Esophagus squamous epithelium (tissue), 4 donors: Measurements from ENCODE around the gene CASP14.

ENCODE experiments used
- POLR2A ChIP-seq, 4 donors: fragments of 450-650 bp; IDR thresholded peaks; one replicate each; pipeline ENCODE4 v1.6.1; 2017; ENCODE audit warnings: antibody characterized with exemption in 4 of 4, mild to moderate bottlenecking in 4 of 4, moderate library complexity in 3 of 4
- TF ChIP-seq, protein P1 (sequence below), 6 experiments: fragments of 450-650 bp in 4 of 6; fragments of 200-600 bp in 2 of 6; sonication (generic) in 2 of 6; IDR thresholded peaks; one replicate each; pipeline ENCODE4 v1.5.1; 2016 to 2019; ENCODE audit warnings: antibody characterized with exemption in 6 of 6, mild to moderate bottlenecking in 4 of 6, moderate library complexity in 4 of 6

DNA sequence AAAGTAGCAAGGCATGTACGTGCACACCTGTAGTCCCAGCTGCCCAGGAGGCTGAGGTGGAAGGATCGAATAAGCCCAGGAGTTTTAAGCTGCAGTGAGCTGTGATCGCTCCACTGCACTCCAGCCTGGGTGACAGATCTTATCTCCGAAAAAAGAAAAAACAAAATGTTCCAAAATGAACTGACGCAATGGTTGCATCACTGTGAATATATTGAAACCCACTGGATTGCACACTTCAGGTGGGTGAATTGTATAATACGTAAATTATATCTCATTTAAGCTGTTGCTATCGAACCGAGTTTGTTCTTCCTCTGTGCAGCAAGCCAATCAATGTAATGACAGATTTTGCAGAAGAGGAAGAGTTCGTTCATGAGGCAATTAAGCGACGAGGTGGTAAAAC lies 1.6 kb upstream of the CASP14 start:
- TF ChIP-seq, protein P1, sequence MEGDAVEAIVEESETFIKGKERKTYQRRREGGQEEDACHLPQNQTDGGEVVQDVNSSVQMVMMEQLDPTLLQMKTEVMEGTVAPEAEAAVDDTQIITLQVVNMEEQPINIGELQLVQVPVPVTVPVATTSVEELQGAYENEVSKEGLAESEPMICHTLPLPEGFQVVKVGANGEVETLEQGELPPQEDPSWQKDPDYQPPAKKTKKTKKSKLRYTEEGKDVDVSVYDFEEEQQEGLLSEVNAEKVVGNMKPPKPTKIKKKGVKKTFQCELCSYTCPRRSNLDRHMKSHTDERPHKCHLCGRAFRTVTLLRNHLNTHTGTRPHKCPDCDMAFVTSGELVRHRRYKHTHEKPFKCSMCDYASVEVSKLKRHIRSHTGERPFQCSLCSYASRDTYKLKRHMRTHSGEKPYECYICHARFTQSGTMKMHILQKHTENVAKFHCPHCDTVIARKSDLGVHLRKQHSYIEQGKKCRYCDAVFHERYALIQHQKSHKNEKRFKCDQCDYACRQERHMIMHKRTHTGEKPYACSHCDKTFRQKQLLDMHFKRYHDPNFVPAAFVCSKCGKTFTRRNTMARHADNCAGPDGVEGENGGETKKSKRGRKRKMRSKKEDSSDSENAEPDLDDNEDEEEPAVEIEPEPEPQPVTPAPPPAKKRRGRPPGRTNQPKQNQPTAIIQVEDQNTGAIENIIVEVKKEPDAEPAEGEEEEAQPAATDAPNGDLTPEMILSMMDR (IDR thresholded peaks at IDR 0.05): no peak
- no peak for TF ChIP-seq POLR2A (IDR thresholded peaks at IDR 0.05)
